H1 (cell line): ENCODE data around the gene DUSP3. TPM values are rescaled to one million over a fixed set of nuclear protein-coding genes. Genes with fewer than 3 reads are reported as not detected.

Source experiments
- CBX5 ChIP-seq: fragments of 300-800, 300-1000 bp; sonication (generic); IDR thresholded peaks from 2 replicates; pipeline ENCODE4 v1.7.1; 2016; ENCODE audit warnings: antibody characterized with exemption, low read length, low read depth
- FOSL1 ChIP-seq: IDR thresholded peaks from 2 replicates; pipeline ENCODE4 v1.6.1; 2011; ENCODE audit warnings: mild to moderate bottlenecking, low read depth, low read length, moderate library complexity; ENCODE audit not compliant: insufficient read depth
- polyA plus RNA-seq, 7 experiments: library from polyadenylated mRNA; depleted of rRNA in 3 of 7; stranded (reverse) in 5 of 7; unstranded in 2 of 7; fragments of >200 nt in 5 of 7; fragments of 200-250 nt in 2 of 7; gene quantifications; 1 replicate in 5 of 7; 2 replicates in 1 of 7; 4 replicates in 1 of 7; pipeline versions ENCODE4 v1.2.1 to v1.2.3, GENCODE V29; 2011 to 2013; ENCODE audit warnings: missing spikeins in 2 of 7, mixed read lengths in 2 of 7
- total RNA-seq: library from RNA; stranded (reverse); fragmentation: NEBNext Ultra II Directional; extraction: Animal tissue kit (Norgen Biotek cat#: 25700); gene quantifications from 2 replicates; pipeline ENCODE4 v1.2.1, GENCODE V29; 2021

The DUSP3 gene
- total and polyA plus RNA-seq, 2 of the 8 experiments (the other 6 are each of a cell fraction or from before 2014, with no cell fraction given), result 15.1 to 21.2 TPM

DNA sequence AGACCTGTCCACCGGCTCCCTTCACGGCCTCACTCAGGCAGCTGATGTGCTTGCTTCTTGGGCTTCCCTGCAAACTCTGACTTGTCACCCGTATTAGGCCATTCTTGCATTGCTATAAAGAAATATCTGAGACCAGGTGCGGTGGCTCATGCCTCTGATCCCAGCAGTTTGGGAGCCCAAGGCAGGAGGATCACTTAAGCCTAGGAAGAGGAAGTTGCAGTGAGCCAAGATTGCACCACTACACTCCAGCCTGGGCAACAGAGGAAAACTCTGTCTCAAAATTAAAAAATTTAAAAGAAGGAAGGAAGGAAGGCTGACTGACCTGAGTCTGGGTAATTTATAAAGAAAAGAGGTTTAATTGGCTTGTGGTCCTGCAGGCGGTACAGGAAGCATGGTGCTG is 37.1 kb downstream of the DUSP3 start (continued):
- no peak for TF ChIP-seq FOSL1
- TF ChIP-seq CBX5, result no peak
